SK-N-SH treated with all-trans-retinoic acid at 6 μM for 48 hours (cell line): ENCODE data around the gene SVOP.

ENCODE experiments used
- ATAC-seq: fragments of 200-7000 bp; cut with Tn5 transposase; 3 replicates; pipeline ENCODE4 v1.9.1; 2020; ENCODE audit warnings: mild to moderate bottlenecking, moderate library complexity
- ARNTL ChIP-seq: fragments of 450-650 bp; formaldehyde crosslinking; IDR thresholded peaks from 2 replicates; pipeline ENCODE4 v1.5.0; 2020; ENCODE audit warnings: low read depth, mild to moderate bottlenecking, moderate library complexity, borderline replicate concordance
- CREB5 ChIP-seq: fragments of 250-450 bp; sonication (Bioruptor Pico); IDR thresholded peaks from 2 replicates; pipeline ENCODE4 v1.5.1; 2020; ENCODE audit warnings: low read depth, mild to moderate bottlenecking, moderate library complexity
- CSDC2 ChIP-seq: fragments of 250-450 bp; sonication (Bioruptor Pico); IDR thresholded peaks from 2 replicates; pipeline ENCODE4 v1.5.0; 2020; ENCODE audit warnings: mild to moderate bottlenecking, moderate library complexity
- CSRNP3 ChIP-seq: fragments of 250-450 bp; sonication (Bioruptor Pico); IDR thresholded peaks from 2 replicates; pipeline ENCODE4 v1.5.1; 2021; ENCODE audit warnings: mild to moderate bottlenecking, moderate library complexity
- GLIS3 ChIP-seq: fragments of 250-450 bp; sonication (Bioruptor Pico); IDR thresholded peaks from 2 replicates; pipeline ENCODE4 v1.5.0; 2020; ENCODE audit warnings: mild to moderate bottlenecking, moderate library complexity
- ISL1 ChIP-seq: fragments of 250-450 bp; sonication (Bioruptor Pico); IDR thresholded peaks from 2 replicates; pipeline ENCODE4 v2.1.2; 2022; ENCODE audit warnings: mild to moderate bottlenecking, moderate library complexity
- OSR1 ChIP-seq: fragments of 250-450 bp; sonication (Bioruptor Pico); IDR thresholded peaks from 2 replicates; pipeline ENCODE4 v1.8.0; 2022; ENCODE audit warnings: moderate library complexity, mild to moderate bottlenecking, inconsistent platforms
- PATZ1 ChIP-seq: fragments of 250-450 bp; sonication (Bioruptor Pico); IDR thresholded peaks from 2 replicates; pipeline ENCODE4 v1.8.0; 2020; ENCODE audit warnings: mild to moderate bottlenecking, moderate library complexity, borderline replicate concordance
- RARB ChIP-seq: fragments of 250-450 bp; sonication (Bioruptor Pico); IDR thresholded peaks from 2 replicates; pipeline ENCODE4 v1.8.0; 2021; ENCODE audit warnings: mild to moderate bottlenecking, moderate library complexity
- SNAI2 ChIP-seq: fragments of 250-450 bp; sonication (Bioruptor Pico); IDR thresholded peaks from 2 replicates; pipeline ENCODE4 v1.5.0; 2020; ENCODE audit warnings: mild to moderate bottlenecking, moderate library complexity
- TOX ChIP-seq: fragments of 250-450 bp; sonication (Bioruptor Pico); IDR thresholded peaks from 2 replicates; pipeline ENCODE4 v1.8.0; 2021; ENCODE audit warnings: mild to moderate bottlenecking, moderate library complexity, borderline replicate concordance
- TSHZ2 ChIP-seq: fragments of 250-450 bp; sonication (Bioruptor Pico); IDR thresholded peaks from 2 replicates; pipeline ENCODE4 v1.5.0; 2020; ENCODE audit warnings: mild to moderate bottlenecking, moderate library complexity
- ZFP3 ChIP-seq: fragments of 250-450 bp; sonication (Bioruptor Pico); IDR thresholded peaks from 2 replicates; pipeline ENCODE4 v1.5.0; 2020; ENCODE audit warnings: mild to moderate bottlenecking, moderate library complexity
- ZFP30 ChIP-seq: fragments of 450-650 bp; formaldehyde crosslinking; IDR thresholded peaks from 2 replicates; pipeline ENCODE4 v1.5.0; 2022; ENCODE audit warnings: mild to moderate bottlenecking, moderate library complexity
- ZNF565 ChIP-seq: fragments of 450-650 bp; formaldehyde crosslinking; conservative IDR thresholded peaks from 2 replicates; pipeline ENCODE4 v1.5.0; 2020; ENCODE audit warnings: low read depth, mild to moderate bottlenecking, moderate library complexity
- ZNF8 ChIP-seq: fragments of 450-650 bp; formaldehyde crosslinking; IDR thresholded peaks from 2 replicates; pipeline ENCODE4 v1.5.0; 2020; ENCODE audit warnings: mild to moderate bottlenecking, moderate library complexity

Gene SVOP

GRCh38 chr12:109020796-109021380 lies at the start of gene SVOP:
TSS of gene SVOP (minus strand) at chr12:109021068. CDS start at chr12:109020868, 200 bp downstream.
- ATAC-seq, result peak; percentile 100
- TF ChIP-seq SNAI2 (CRISPR knock-in tag) (peak; percentile 61), ARNTL (CRISPR knock-in tag) (no peak), OSR1 (no peak), CREB5 (CRISPR knock-in tag) (0 out of 2 replicates have a peak, but pooled peaks have one; percentile 23), TSHZ2 (CRISPR knock-in tag) (peak; percentile 79), CSDC2 (CRISPR knock-in tag) (peak; percentile 92; the same call in 1 of the 2 replicates), ZFP3 (CRISPR knock-in tag) (peak; percentile 83), TOX (CRISPR knock-in tag) (no peak), ZFP30 (CRISPR knock-in tag) (no peak), ZNF565 (CRISPR knock-in tag) (peak; percentile 83), CSRNP3 (CRISPR knock-in tag) (no peak), ISL1 (CRISPR knock-in tag) (peak; percentile 25; the same call in 1 of the 2 replicates), GLIS3 (CRISPR knock-in tag) (0 out of 2 replicates have a peak, but pooled peaks have one; percentile 16), ZNF8 (CRISPR knock-in tag) (no peak), PATZ1 (CRISPR knock-in tag) (no peak)

- TF ChIP-seq TSHZ2 (CRISPR knock-in tag) (no peak), GLIS3 (CRISPR knock-in tag) (no peak), CREB5 (CRISPR knock-in tag) (no peak), RARB (CRISPR knock-in tag) (no peak)
- no peak for ATAC-seq
These were observed 48.7 kb upstream of the SVOP start for GRCh38 chr12:109069307-109070271.
